M059J (cell line): Measurements from ENCODE around the gene RILPL1. TPM values are rescaled to one million over a fixed set of nuclear protein-coding genes. Genes with fewer than 3 reads are reported as not detected.
A peak's percentile ranks its signal among the peaks of the same experiment; 100 is the strongest.
"Not testable (repeated sequence)": the region's sequence is repeated elsewhere in the genome, so short reads cannot be mapped to it uniquely, and the experiment has no call there.

Experiments
- DNase-seq: peaks from one replicate; pipeline ENCODE4 v3.0.0-alpha.2; 2012; ENCODE audit warnings: low read depth
- total RNA-seq: library from RNA; depleted of rRNA; stranded (reverse); fragments of >200 nt; shearing (Covaris generic); gene quantifications from 2 replicates; pipeline ENCODE4 v1.2.3, GENCODE V29; 2014

The RILPL1 gene
- total RNA-seq, 1 experiment from 2014 or later: 9.2 TPM

DNA sequence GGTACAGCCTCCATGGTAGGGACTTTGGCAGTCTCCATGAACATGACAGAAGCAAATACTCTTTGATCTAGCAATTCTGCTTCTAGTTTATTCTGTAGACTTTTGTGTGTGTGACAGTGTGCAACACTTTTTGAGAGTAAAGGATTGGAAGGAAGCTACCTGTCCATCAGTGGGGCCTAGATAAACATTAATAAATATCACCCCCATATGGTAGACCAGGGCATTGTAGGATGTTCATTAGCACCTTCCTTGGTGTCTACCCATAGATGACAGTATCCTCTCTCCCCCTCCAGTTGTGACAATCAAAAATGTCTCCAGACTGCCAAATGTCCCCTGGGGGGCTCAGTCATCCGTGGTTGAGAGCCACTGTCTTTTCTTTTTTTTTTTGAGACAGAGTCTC, 64.7 kb downstream of the RILPL1 start:
- DNase-seq: peak; percentile 20

DNA sequence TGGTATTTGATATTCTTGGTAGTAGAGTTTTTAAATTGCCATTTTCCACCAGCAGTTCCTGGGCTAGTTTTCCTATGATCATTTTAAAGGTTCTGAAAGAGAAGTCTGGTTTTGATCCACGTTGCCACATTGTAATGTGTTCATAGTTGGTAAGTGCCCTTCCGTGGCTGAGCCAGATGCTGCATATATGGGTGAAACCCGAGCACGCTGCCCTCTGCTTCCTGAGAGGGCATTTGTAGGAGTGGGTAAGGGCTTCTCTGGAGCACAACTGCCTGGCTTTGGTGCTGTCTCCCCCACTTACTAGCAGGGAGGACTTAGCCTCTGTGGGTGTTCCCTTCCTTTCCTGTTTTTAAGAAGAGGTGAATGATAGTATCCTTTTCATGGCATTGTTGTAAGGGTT, 68.4 kb downstream of the RILPL1 start:
- DNase-seq: no peak

DNA sequence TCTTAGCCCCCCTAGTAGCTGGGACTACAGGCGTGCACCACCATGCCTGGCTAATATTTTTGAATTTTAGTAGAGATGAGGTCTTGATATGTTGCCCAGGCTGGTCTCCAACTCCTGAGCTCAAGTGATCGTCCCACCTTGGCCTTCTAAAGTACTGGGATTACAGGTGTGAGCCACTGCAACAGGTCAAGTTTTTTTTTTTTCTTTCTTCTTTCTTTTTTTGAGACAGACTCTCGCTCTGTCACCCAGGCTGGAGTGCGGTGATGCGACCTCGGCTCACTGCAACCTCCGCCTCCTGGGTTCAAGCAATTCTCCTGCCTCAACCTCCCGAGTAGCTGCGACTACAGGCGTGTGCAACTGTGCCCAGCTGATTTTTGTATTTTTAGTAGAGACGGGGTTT, 70.3 kb downstream of the RILPL1 start:
- not testable (repeated sequence) for DNase-seq

DNA sequence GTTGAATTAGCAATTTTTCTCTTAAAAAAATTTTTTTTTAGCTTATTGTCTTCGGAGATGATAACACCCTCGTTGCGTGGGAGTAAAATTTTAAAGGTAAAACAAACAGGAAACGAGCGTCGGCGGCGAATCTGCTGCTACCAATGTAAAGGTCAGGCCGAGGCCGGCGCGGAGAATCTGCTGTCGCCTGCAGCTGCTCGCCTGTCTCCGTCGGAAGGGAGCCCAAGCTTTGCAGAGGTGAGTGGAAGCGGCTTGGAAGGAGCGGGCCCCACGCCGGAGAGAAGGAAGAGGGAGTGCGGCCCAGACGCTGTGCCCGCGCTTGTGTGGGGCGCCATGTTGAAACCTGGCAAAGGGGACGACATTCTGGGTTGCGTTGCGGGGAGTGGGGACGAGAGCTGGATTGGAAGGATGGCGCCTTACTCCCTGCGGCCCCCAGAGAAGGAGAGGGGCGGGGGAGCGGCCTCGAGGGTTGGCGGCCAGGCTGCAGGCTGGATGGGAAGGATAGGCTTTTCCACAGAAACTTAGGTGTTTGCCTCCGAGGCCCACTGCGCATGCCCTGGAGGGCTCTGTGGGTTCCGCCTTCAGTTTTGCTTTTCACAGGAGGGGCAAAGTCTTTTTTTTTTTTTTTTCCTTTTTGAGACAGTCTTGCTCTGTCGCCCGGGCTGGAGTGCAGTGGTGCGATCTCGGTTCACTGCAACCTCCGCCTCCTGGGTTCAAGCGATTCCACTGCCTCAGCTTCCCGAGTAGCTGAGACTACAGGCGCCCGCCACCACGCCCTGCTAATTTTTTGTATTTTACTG, 75.3 kb downstream of the RILPL1 start, which contains the start of gene SNRNP35:
TSS of gene SNRNP35 (plus strand) at position 160 of the 800 bp plus-strand sequence. CDS start 7,402 bp downstream, outside the sequence.
- peak; percentile 81 for DNase-seq

DNA sequence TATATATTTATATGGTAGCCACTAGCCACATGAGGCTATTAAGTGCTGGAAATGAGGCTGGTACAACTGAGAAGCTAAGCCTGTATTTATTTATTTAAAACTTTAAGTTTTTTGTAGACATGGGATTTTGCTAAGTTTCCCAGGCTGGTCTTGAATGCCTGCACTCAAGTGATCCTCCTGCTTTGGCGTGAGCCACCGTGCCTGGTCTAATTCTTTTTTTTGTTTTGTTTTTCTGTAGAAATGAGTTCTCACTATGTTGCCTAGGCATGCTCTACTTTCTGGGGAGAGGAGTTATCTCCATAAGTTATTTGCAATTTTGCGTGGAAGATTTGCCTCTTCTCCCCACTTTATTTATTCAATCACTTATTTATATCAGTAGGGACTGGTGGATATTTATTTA, 80.4 kb downstream of the RILPL1 start:
- peak; percentile 12 for DNase-seq

DNA sequence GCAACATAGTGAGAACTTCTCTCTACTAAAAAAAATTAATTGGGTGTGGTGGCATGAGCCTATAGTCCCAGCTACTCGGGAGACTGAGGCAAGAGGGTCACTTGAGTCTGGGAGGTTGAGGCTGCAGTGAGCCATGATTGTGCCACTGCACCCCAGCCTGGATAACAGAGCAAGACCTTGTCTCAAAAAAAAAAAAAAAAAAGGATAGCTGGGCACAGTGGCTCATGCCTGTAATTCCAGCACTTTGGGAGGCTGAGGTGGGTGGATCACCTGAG, 81.3 kb downstream of the RILPL1 start:
- DNase-seq: not testable (repeated sequence)

DNA sequence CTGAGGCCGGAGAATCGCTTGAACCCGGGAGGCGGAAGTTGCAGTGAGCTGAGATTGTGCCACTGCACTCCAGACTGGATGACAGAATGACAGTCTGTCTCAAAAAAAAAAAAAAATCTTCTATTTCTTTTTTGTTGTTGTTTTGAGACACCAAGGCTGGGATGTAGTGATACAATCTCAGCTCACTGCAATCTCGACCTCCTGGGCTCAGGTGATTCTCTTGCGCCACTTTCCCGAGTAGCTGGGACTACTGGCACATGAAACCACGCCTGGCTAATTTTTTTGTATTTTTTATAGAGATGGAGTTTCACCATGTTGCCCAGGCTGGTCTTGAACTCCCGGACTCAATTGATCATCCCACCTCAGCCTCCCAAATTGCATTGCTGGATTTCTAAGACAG, 82.9 kb downstream of the RILPL1 start:
- DNase-seq: no peak

DNA sequence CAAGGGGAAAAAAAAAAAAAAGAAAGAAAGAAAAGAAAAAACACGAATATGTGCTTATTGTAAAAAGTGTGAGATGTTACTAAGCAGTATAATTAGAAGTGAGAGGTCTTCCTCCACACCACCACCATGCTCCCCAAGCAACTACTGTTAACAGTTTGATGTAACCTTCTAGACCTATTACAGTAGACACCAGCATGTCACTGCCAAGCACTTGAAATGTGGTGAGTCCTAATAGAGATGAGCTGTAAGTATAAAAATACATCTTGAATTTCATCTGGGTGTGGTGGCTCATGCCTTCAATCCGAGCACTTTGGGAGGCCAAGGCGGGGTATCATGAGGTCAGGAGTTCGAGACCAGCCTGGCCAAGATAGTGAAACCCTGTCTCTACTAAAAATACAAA, 83.7 kb downstream of the RILPL1 start:
- DNase-seq: no peak

DNA sequence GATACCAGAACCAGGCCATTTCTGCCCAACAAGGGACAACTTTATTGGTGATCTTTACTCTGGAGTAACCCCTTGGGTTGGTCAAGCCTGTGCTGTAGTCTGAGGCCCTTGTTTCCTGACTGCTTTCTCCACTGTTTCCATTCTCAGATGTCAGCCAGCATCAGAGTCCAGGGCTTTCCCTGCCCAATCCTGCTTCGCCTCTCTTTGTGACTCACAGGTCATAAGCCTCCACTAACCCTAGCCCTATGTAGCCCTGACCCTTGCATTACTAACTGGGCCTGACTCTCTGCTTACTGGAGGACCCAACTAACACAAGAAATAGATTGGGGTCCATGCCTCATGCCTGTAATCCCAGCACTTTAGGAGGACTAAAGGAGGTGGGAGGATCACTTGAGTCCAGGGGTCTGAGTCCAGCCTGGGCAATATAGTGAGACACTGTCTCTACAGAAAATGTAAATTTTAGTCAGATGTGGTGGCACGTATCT, 84.2 kb downstream of the RILPL1 start:
- DNase-seq: no peak

DNA sequence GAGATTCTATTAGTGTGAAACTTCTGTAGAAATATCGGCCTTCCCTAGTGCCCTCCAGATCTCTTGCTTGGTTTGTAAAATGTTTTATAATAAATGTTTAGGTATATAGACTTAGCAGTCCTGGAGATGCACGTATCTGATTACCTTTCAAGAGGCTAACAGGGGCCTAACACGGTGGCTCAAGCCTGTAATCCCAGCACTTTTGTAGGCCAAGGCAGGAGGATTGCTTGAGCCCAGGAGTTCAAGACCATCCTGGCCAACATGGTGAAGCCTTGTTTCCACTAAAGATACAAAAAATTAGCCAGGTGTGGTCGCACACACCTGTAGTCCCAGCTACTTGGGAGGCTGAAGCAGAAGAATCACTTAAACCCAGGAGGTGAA, 87.2 kb downstream of the RILPL1 start:
- DNase-seq: no peak

DNA sequence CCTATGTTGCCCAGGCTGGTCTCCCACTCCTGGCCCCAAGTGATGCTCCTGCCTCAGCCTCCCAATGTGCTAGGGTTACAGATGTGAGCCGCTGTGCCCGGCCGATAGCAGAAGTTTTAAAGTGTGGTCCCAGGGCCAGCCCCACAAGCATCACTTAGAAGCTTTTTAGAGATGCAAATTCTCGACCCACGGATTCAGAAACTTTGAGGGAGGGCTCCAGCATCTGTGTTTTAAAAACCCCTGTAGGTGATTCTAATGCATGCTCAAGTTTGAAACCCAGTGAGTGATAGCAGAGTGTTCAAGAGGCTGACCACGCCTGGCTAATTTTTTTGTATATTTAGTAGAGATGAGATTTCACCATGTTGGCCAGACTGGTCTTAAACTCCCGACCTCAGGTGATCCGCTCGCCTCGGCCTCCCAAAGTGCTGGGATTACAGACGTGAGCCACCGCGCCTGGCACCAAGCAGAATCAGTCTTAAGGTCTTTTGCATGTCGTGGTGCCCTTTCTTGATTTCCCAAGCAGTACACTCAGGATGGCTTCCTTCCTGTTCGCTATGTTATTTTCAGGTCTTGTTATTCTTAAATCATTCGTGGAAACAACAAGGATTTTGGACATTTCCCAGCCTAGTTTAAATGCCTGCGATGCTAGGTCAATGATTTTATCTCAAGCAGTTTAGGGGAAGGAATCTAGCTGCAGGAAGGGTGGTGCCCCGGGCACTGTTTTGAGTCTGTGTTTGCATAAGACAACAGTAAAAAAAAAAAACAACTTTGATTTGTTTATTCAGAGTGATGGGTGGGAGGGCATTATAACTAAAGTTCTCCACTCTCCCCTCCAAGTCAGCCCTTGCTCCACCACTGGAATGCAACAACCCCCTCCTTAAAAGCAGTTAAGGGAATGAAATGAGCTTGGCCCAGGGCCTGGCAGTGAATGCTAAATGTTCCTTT, 87.9 kb downstream of the RILPL1 start:
- DNase-seq: peak; percentile 65

DNA sequence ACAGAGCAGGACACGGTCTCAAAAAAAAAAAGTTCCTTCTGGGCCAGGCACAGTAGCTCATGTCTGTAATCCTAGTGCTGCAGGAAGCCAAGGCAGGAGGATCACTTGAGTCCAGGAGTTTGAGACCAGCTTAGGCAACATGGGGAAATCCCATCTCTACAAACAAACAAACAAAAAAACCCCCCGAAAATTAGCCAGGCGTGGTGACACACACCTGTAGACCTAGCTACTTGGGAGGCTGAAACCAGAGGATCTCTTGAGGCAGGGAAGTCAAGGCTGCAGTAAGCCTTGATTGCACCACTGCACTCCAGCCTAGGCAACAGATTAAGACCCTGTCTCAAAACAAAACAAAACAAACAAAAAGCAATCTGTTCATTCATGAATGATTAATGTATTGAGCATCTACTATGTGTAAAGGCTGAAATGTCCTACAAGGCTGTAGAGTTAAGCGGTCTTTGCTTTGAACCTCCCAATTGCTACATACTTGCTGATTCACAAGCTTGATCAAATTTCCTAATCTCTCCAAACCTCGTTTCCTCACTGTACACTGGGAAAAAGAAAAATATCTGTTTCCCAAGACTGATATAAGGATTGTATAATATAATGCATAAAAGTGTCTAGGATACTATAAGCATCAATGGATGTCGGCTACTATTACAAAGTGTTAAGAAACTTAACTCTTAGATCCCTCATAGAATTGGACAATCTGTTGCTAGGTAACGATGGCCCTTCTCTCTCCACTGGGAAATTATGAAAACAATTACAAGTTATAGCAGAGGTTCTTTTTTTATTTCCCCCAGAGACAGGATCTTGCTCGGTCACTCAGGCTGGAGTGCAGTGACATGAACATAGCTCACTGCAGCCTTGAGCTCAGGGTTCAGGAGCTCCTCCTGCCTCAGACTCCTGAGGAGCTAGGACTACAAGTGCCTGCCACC, 89.2 kb downstream of the RILPL1 start:
- DNase-seq: no peak

DNA sequence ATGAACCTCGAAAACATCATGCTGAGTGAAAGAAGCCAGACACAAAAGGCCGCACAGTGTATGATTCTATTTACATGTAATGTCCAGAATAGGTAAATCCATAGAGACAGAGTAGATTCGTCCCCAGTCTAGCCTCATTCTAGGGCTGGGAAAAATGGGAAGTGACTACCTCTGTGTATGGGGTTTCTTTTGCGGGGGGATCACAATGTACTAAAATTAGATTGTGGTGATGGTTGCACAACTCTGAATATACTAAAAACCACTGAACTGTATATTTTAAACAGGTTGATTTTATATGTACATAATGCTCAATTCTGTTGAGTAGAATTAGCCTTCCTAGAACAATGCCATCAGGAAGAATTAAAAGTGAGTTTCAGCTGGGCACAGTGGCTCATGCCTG, 90.7 kb downstream of the RILPL1 start:
- DNase-seq: no peak

DNA sequence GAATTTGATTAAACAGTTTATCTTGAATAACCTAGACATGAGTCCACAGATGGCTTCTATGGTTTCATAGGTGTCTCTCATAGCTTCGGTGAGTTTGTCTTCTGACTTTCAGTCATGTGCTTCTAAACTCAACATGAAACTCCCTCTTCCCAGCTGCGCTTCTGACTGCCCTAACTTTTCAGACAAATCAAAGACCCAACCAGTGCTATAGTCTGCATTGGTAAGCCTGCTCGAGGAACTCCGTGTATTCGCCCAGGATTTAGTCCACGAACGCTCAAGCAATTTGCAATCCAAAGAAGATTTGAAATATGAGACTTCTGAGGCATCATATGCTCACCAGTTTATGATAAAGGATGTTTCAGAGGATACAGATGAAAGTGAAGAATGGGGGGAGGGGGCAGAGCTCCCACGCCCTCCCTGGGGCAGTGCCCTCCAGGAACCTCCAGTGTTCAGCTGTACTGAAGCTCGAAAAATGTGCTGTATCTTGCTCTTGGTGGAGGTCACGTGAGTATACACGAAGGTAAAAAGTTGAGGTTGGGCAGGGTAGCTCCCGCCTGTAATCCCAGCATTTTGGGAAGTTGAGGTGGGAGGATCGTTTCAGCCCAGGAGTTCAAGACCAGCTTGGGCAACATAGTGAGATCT, 91.9 kb downstream of the RILPL1 start:
- no peak for DNase-seq

DNA sequence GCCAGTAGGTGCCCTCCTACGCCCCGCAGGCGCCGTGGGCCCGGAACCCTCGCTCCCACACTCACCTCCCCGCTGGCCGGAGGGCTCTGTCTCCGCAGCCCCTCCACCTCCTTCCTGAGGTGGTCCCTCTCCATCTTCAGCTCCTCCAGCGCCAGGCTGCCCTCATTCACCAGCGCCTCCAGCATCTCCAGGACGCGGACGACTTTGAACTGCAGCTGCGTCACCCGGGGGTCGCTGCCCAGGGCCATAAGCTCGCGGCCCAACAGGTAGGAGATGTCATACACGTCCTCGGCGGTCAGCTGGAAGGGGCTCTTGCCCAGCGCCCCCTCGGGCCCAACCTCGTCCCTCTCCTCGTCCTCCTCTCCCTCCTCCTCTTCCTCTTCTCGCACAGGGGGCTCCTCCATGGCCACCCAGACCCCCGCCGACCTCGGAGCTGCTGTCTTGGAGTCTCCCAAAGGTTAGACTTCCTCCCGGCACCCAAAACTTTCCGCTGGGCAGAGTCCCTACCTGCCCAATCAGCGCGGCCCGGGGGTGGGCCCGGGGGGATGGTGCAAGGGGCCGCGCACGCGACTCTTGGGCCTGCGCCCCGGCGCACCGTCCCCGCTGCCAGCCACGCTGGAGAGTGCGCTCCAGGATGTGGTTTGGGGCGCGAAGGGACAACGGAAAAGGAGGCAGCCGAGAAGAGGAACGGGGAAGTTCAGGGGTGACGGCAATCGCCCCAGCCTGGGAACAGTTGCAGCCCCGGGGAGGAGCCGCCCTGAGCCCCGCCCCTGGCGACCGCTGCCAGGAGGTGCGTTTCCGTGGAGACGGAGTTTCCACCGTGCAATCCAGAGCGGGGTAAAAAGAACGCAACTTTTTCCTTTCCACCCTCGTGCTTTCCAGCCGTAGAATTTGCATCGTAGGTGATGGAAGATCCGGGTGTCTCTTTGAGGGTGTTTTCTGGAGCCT, 97.2 kb downstream of the RILPL1 start, which contains the start of gene RILPL2:
TSS of gene RILPL2 (minus strand) at position 668 of the 948 bp plus-strand sequence. CDS start at position 404, 264 bp downstream.
- DNase-seq: peak; percentile 89

DNA sequence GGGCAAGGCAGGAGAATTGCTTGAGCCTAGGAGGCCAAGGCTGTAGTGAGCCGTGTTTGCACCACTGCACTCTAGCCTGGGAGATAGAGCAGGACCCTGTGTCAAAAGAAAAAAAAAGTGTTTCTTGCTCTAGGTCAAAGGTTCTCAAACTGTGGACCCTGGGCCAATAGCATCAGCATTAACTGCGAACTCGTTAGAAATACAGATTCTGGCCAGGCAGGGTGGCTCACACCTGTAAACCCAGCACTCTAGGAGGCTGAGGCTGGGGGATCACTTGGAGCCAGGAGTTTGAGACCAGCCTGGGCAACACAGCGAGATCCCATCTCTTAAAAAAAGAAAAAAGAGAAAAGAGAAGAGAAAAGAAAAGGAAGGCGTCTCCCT, 97.9 kb downstream of the RILPL1 start:
- no peak for DNase-seq

DNA sequence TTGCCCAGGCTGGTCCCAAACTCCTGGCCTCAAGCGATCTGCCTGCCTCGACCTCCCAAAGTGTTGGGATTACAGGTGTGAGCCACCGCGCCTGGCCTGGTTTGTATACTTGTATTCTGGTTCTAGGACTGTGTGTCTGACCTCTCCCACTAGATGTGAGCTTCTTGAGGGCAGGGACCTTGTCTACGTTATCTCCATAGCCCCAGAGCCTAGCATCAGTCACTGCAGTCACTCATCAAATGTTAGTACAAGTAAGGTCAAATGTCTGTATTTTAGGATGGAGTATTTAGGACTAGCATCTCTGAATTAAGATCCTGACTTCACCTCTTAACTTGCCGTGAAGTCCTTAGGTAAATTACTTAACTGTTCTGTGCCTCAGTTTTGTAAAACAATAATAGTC, 99.9 kb downstream of the RILPL1 start:
- DNase-seq: no peak

DNA sequence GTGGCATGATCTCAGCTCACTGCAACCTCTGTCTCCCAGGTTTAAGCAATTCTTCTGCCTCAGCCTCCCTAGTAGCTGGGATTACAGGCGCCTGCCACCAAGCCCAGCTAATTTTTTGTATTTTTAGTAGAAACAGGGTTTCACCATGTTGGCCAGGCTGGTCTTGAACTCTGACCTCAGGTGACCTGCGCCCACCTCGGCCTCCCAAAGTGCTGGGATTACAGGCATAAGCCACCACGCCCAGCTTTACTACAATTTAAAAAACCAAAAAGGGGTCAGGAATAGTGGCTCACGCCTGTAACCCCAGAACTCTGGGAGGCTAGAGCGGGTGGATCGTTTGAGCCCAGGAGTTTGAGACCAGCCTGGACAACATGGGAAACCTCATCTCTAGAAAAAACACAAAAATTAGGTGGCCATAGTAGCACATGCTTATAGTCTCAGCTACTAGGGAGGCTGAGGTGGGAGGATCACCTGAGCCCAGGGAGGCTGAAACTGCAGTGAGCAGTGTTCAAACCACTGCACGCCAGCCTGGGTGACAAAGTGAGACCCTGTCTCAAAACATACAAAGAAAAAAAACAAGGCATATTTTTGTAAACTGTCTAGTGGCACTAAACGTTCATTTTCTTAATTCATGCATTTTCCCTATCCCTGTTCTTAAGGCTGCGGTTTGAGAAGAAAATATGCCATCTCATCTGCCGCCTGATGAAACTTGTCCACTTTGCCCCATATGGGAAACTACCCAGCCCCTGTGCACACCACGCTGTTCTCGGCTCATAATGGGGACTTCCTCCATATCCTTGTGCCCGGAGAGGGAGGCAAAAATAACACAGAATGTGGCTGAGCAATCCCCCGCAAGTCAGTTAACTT, 101.3 kb downstream of the RILPL1 start:
- DNase-seq: not testable (repeated sequence)

DNA sequence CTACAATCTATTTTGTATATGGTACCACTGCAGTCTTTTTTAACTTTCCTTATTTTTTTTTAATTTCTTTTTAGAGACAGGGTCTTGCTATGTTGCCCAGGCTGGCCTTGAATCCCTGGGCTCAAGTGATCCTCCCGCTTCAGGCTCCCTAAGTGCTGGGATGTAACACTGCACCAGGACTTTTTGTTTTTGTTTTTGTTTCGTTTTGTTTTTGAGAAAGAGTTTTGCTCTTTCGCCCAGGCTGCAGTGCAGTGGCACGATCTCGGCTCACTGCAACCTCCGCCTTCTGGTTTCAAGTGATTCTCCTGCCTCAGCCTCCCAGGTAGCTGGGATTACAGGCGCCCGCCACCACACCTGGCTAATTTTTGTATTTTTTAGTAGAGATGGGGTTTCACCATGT, 104.4 kb downstream of the RILPL1 start:
- DNase-seq: not testable (repeated sequence)
